Endothelial cell of umbilical vein (primary cell): Measurements from ENCODE around the gene CNKSR3. TPM values are rescaled to one million over a fixed set of nuclear protein-coding genes. Genes with fewer than 3 reads are reported as not detected.

ENCODE experiments used
- BruUV-seq: library from RNA; stranded (reverse); fragments of 400-500 nt; replicated peaks from 2 replicates; lab custom pipeline; 2021; lab: Mats Ljungman, UMichigan
- CTCF ChIA-PET: fragments of 300-600, 350-600 bp; sonication (Branson Sonifier 250); formaldehyde crosslinking; loops from one replicate; lab custom pipeline; 2021; ENCODE audit warnings: antibody characterized with exemption, inconsistent platforms; lab: Charles Lee
- POLR2A ChIA-PET: fragments of 300-600, 350-600 bp; sonication (Branson Sonifier 250); formaldehyde crosslinking; loops from one replicate; lab custom pipeline; 2021; ENCODE audit warnings: antibody characterized with exemption, inconsistent platforms; lab: Charles Lee
- DNase-seq: peaks from one replicate; pipeline ENCODE4 v3.0.0-alpha.2; 2011; ENCODE audit warnings: low read depth, low spot score
- FAIRE-seq: peaks from 2 replicates; lab custom pipeline; 2011; peaks lifted over from hg19 to GRCh38; lab: Jason Lieb, UNC
- H2AFZ ChIP-seq: 2 replicates; pipeline ENCODE4 v1.6.0; 2012; ENCODE audit warnings: low read depth, low read length, control low read depth, inconsistent platforms
- H3K27ac ChIP-seq: 2 replicates; pipeline ENCODE4 v1.5.1; 2011; ENCODE audit warnings: low read depth, mild to moderate bottlenecking, control low read depth, low read length, moderate library complexity; ENCODE audit not compliant: insufficient read depth
- H3K27me3 ChIP-seq, 2 experiments: 2 replicates each; pipeline versions ENCODE4 v1.6.0 to v1.6.1; 2011; ENCODE audit warnings: low read length in 2 of 2, mixed read lengths in 1 of 2; ENCODE audit not compliant: control insufficient read depth in 2 of 2, insufficient read depth in 2 of 2
- H3K36me3 ChIP-seq, 2 experiments: 2 replicates in 1 of 2; 3 replicates in 1 of 2; pipeline ENCODE4 v1.5.1; 2011; ENCODE audit warnings: low read length in 2 of 2, mild to moderate bottlenecking in 1 of 2, moderate library complexity in 1 of 2; ENCODE audit not compliant: control insufficient read depth in 2 of 2, insufficient read depth in 2 of 2; ENCODE audit errors: extremely low read depth in 1 of 2
- H3K4me1 ChIP-seq: 3 replicates; pipeline ENCODE4 v1.5.1; 2011; ENCODE audit warnings: mild to moderate bottlenecking, low read length; ENCODE audit not compliant: control insufficient read depth, insufficient read depth; ENCODE audit errors: extremely low read depth
- H3K4me2 ChIP-seq: 2 replicates; pipeline ENCODE4 v1.6.1; 2011; ENCODE audit warnings: low read length, control low read depth, mixed read lengths; ENCODE audit not compliant: insufficient read depth
- H3K4me3 ChIP-seq, 3 experiments: fragments of 200-600 bp in 1 of 3; sonication (generic), shearing (Covaris generic) in 1 of 3; replicated peaks in 1 of 3; 2 replicates each; pipeline ENCODE4 v1.5.1; 2011 to 2016; ENCODE audit warnings: control low read depth in 3 of 3, low read length in 3 of 3, mild to moderate bottlenecking in 2 of 3, inconsistent platforms in 1 of 3, low read depth in 1 of 3, moderate library complexity in 1 of 3; ENCODE audit not compliant: insufficient read depth in 1 of 3
- H3K79me2 ChIP-seq: 2 replicates; pipeline ENCODE4 v1.6.0; 2012; ENCODE audit warnings: low read length, inconsistent platforms; ENCODE audit not compliant: control insufficient read depth, insufficient read depth
- H3K9ac ChIP-seq: replicated peaks from 2 replicates; pipeline ENCODE3; 2011; ENCODE audit warnings: low read length, control low read depth; ENCODE audit not compliant: insufficient read depth; ENCODE audit errors: extremely low read depth
- H3K9me1 ChIP-seq: replicated peaks from 3 replicates; pipeline ENCODE4 v1.6.0; 2011; ENCODE audit warnings: mild to moderate bottlenecking, low read length; ENCODE audit not compliant: control insufficient read depth, insufficient read depth; ENCODE audit errors: extremely low read depth
- H3K9me3 ChIP-seq: replicated peaks from 2 replicates; pipeline ENCODE4 v1.5.1; 2012; ENCODE audit warnings: low read length, inconsistent platforms; ENCODE audit not compliant: control insufficient read depth, insufficient read depth
- H4K20me1 ChIP-seq: replicated peaks from 2 replicates; pipeline ENCODE3; 2011; ENCODE audit warnings: mild to moderate bottlenecking, low read length; ENCODE audit not compliant: control insufficient read depth, insufficient read depth; ENCODE audit errors: extremely low read depth
- EZH2 ChIP-seq: IDR thresholded peaks from 2 replicates; pipeline ENCODE4 v1.6.1; 2012; ENCODE audit warnings: borderline replicate concordance, low read depth, mild to moderate bottlenecking, moderate library complexity, low read length, inconsistent platforms; ENCODE audit not compliant: severe bottlenecking
- FOS ChIP-seq: IDR thresholded peaks from 2 replicates; pipeline ENCODE4 v1.6.1; 2011; ENCODE audit warnings: mild to moderate bottlenecking, low read length, moderate library complexity, borderline replicate concordance; ENCODE audit not compliant: insufficient read depth
- GATA2 ChIP-seq: IDR thresholded peaks from 2 replicates; pipeline ENCODE4 v1.7.0; 2011; ENCODE audit warnings: low read depth, mild to moderate bottlenecking, moderate library complexity, mixed read lengths, low read length; ENCODE audit not compliant: insufficient read length, insufficient read depth
- JUN ChIP-seq: IDR thresholded peaks from 2 replicates; pipeline ENCODE4 v1.6.1; 2011; ENCODE audit warnings: borderline replicate concordance, low read depth; ENCODE audit not compliant: insufficient read length, insufficient read depth
- MYC ChIP-seq: IDR thresholded peaks from one replicate; pipeline ENCODE4 v1.6.1; 2011; ENCODE audit warnings: mild to moderate bottlenecking, low read depth, low read length
- POLR2A ChIP-seq: IDR thresholded peaks from 2 replicates; pipeline ENCODE4 v1.6.1; 2012; ENCODE audit warnings: low read depth, mild to moderate bottlenecking, control low read depth, low read length
- POLR2AphosphoS5 ChIP-seq: IDR thresholded peaks from 2 replicates; pipeline ENCODE4 v1.6.1; 2012; ENCODE audit warnings: low read depth, mild to moderate bottlenecking, control low read depth, low read length, moderate library complexity; ENCODE audit not compliant: insufficient read depth
- dilution Hi-C: fragments of 300-500 bp; cut with MboI; formaldehyde crosslinking; loops from one replicate; pipeline ENCODE4 v1.15.0; 2019; ENCODE audit warnings: low sequenced_read_pairs; ENCODE audit not compliant: extremely low pct_ligation_motif_present
- intact Hi-C: fragments of 100-400 bp; cut with micrococcal nuclease; formaldehyde crosslinking; loops from one replicate; pipeline ENCODE4 v1.10.0; 2022
- polyA plus RNA-seq, 4 experiments: library from polyadenylated mRNA; depleted of rRNA in 3 of 4; stranded (reverse) in 3 of 4; unstranded in 1 of 4; fragments of >200 nt; gene quantifications; 2 replicates each; pipeline versions ENCODE4 v1.2.1 to v1.2.3, GENCODE V29; 2011 to 2012; ENCODE audit warnings: missing spikeins in 1 of 4
- total RNA-seq: library from RNA; stranded (reverse); gene quantifications from 2 replicates; pipeline ENCODE4 v1.2.3, GENCODE V29; 2021
- TF ChIP-seq, protein P1 (sequence below): IDR thresholded peaks from 2 replicates; pipeline ENCODE4 v1.6.1; 2011; ENCODE audit not compliant: insufficient read depth, insufficient read length
- TF ChIP-seq, protein P2 (sequence below), 2 donors: IDR thresholded peaks; 1 replicate in 1 of 2; 2 replicates in 1 of 2; pipeline ENCODE4 v1.5.1; 2011; ENCODE audit warnings: low read length in 2 of 2, mild to moderate bottlenecking in 2 of 2, moderate library complexity in 2 of 2, control low read depth in 1 of 2, inconsistent platforms in 1 of 2, low read depth in 1 of 2; ENCODE audit not compliant: insufficient read depth in 1 of 2; ENCODE audit errors: extremely low read depth in 1 of 2

Gene CNKSR3
- total and polyA plus RNA-seq, 2 donors (not counting 3 experiments of a cell fraction or from before 2014, with no cell fraction given): 2.3 to 15.6 TPM

DNA sequence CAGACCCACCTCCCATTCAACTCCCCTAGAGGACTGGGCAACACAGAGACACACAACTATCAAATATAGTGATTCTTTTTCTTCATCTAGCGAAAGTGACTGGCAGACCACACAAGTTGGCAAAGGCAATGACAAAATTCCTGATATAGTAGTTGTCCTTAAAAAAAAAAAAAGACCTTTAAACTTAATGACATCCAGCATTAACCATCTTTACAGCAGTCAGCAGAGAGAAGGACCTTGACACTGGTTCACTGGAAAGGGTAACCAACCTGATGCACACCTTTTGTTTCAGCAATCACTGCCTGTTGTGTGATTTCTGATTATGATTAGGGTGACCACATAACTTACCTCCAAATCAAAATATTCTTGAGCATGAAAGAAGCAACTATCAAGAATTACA lies 1.7 kb upstream of the CNKSR3 start:
- Histone ChIP-seq H3K4me2 (no peak overlapping the region), H3K4me3 (no peak overlapping the region), H3K9me1 (no peaks in the 10 kb centered on the region), H3K27ac (no peak overlapping the region), H3K79me2 (peaks cover 2% of the 10 kb centered on the region), H2AFZ (no peak overlapping the region), H3K9ac (no peak overlapping the region), H4K20me1 (no peaks in the 10 kb centered on the region), H3K27me3 (no peaks in the 10 kb centered on the region), H3K36me3 (no peaks in the 10 kb centered on the region), H3K4me1 (peaks cover 28% of the 10 kb centered on the region), H3K9me3 (no peaks in the 10 kb centered on the region)
- FAIRE-seq (no peak), DNase-seq (no peak)
- dilution Hi-C loops: no loop called here
- intact Hi-C loops: no loop called here
- BruUV-seq: no TSS peak
- CTCF ChIA-PET: interaction anchor here (1.2 to 4.1 kb wide), 7 partner anchors 10 to 356 kb away, joined by 3 to 24 read pairs (median 4); no protein-coding TSS in a partner anchor
- POLR2A ChIA-PET: interaction anchor here (0.6 kb wide), 1 partner anchor 64 kb away, joined by 3 read pairs; no protein-coding TSS in a partner anchor
- no peak for TF ChIP-seq GATA2
- TF ChIP-seq MYC: no peak
- TF ChIP-seq POLR2A: no peak
- no peak for TF ChIP-seq EZH2
- no peak for TF ChIP-seq JUN
- TF ChIP-seq FOS: no peak
- TF ChIP-seq, protein P1, sequence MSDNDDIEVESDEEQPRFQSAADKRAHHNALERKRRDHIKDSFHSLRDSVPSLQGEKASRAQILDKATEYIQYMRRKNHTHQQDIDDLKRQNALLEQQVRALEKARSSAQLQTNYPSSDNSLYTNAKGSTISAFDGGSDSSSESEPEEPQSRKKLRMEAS: no peak
- TF ChIP-seq, protein P2, sequence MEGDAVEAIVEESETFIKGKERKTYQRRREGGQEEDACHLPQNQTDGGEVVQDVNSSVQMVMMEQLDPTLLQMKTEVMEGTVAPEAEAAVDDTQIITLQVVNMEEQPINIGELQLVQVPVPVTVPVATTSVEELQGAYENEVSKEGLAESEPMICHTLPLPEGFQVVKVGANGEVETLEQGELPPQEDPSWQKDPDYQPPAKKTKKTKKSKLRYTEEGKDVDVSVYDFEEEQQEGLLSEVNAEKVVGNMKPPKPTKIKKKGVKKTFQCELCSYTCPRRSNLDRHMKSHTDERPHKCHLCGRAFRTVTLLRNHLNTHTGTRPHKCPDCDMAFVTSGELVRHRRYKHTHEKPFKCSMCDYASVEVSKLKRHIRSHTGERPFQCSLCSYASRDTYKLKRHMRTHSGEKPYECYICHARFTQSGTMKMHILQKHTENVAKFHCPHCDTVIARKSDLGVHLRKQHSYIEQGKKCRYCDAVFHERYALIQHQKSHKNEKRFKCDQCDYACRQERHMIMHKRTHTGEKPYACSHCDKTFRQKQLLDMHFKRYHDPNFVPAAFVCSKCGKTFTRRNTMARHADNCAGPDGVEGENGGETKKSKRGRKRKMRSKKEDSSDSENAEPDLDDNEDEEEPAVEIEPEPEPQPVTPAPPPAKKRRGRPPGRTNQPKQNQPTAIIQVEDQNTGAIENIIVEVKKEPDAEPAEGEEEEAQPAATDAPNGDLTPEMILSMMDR (IDR thresholded peaks at IDR 0.05; ENCODE audit: extremely low read depth in 1 of 2, insufficient read depth in 1 of 2, low read depth in 1 of 2, low read length in 2 of 2): no peak
- TF ChIP-seq POLR2AphosphoS5: no peak
